Measurements from ENCODE around the gene RPL9.
"Not testable (repeated sequence)": the region's sequence is repeated elsewhere in the genome, so short reads cannot be mapped to it uniquely, and the experiment has no call there.

Gene RPL9

GRCh38 chr4:39458505-39459300, at the start of gene RPL9, which contains the start of gene LIAS:
Gene RPL9 (minus strand): TSS chr4:39458922. CDS start chr4:39458439, 483 bp downstream.
Gene LIAS (plus strand): TSS chr4:39459056. CDS start chr4:39459118, 62 bp downstream.
- in situ Hi-C loops (cut with HindIII; ENCODE audit: low pct_unique_long_range_greater_than_20kb, low sequenced_read_pairs) = no loop called here
- TF ChIP-seq JUND (IDR thresholded peaks at IDR 0.05; ENCODE audit: low read depth) = no peak
- DNase-seq (ENCODE audit: low read depth in 1 of 2, low spot score in 1 of 2) = peak; percentile 72 to 98

DNA sequence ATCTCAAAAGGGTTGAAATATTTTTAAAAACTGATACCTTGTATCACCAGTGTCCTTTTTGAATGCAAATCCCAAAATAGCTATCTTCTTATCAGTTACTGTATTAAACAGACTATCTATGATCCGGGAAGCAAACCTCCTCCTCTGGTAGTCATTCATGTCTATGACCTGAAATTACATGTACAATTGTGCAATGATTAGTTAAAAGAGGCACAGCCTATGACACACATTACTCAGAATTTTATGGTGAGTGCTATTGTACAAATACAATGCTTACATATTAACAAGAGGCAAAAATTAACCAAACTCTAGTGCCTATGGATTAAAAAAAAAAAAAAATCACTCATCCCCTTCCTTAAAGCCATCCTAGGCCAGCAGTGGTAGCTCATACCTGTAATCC, 46.9 kb upstream of the RPL9 start:
- no peak for TF ChIP-seq JUND (IDR thresholded peaks at IDR 0.05; ENCODE audit: low read depth)
- no peak for DNase-seq (ENCODE audit: low read depth in 1 of 2, low spot score in 1 of 2)
- in situ Hi-C loops (cut with HindIII; ENCODE audit: low pct_unique_long_range_greater_than_20kb, low sequenced_read_pairs) = no loop called here

DNA sequence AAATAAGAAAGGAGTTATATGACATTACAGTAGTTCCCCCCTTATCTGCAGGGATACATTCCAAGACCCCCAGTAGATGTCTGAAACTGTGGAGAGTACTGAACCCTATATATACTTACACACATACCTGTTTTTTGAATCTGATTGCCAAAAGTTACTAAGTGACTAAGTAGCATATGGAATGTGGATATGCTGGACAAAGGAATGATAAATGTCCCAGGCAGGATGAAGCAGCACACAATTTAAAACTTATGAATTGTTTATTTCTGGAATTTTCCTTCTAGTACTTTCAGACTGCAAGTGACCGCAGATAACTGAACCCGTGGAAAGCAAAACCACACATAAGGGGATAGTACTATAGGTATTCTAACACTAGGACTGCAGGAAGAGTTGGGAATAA, 45.8 kb upstream of the RPL9 start:
- in situ Hi-C loops (cut with HindIII; ENCODE audit: low pct_unique_long_range_greater_than_20kb, low sequenced_read_pairs) = no loop called here
- DNase-seq (ENCODE audit: low read depth in 1 of 2, low spot score in 1 of 2) = no peak
- TF ChIP-seq JUND (IDR thresholded peaks at IDR 0.05; ENCODE audit: low read depth) = no peak

GRCh38 chr4:39502664-39503035, 43.9 kb upstream of the RPL9 start:
- DNase-seq (ENCODE audit: low read depth in 1 of 2, low spot score in 1 of 2); in situ Hi-C loops (cut with HindIII; ENCODE audit: low pct_unique_long_range_greater_than_20kb, low sequenced_read_pairs): not testable (repeated sequence)

DNA sequence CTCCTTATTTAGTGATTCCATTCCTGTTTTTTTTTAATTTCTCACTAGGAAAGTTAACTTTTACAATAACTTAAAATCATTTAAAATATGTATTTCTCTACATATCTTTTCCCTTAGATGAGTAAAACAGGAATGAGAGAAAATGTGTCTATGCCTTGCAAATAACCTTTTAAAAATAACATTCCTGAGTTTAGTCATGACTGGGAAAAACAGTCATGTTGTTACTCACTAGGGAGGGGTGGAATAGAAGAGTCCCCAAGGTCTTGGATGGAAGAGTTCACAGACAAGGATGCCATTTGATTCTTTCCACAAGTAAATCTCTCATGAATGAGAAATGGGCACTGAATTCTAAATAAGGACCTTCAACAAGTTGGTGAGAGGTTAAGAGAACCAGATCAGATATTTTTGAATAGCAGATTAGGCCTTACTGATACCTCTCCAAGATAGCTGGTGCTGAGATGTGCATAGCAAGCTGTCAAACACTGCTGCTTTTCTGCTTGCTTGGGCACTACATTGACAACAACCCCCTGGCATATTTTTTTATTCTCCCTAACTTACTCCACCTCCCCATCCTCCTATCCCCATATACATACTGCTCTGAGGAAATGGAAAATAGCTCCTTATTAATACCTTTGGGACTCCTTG, 43.4 kb upstream of the RPL9 start:
- in situ Hi-C loops (cut with HindIII; ENCODE audit: low pct_unique_long_range_greater_than_20kb, low sequenced_read_pairs) = no loop called here
- no peak for DNase-seq (ENCODE audit: low read depth in 1 of 2, low spot score in 1 of 2)
- no peak for TF ChIP-seq JUND (IDR thresholded peaks at IDR 0.05; ENCODE audit: low read depth)

- in situ Hi-C loops (cut with HindIII; ENCODE audit: low pct_unique_long_range_greater_than_20kb, low sequenced_read_pairs) = no loop called here
- no peak for TF ChIP-seq JUND (IDR thresholded peaks at IDR 0.05; ENCODE audit: low read depth)
Measured at GRCh38 chr4:39498727-39499020, 40.0 kb upstream of the RPL9 start.

DNA sequence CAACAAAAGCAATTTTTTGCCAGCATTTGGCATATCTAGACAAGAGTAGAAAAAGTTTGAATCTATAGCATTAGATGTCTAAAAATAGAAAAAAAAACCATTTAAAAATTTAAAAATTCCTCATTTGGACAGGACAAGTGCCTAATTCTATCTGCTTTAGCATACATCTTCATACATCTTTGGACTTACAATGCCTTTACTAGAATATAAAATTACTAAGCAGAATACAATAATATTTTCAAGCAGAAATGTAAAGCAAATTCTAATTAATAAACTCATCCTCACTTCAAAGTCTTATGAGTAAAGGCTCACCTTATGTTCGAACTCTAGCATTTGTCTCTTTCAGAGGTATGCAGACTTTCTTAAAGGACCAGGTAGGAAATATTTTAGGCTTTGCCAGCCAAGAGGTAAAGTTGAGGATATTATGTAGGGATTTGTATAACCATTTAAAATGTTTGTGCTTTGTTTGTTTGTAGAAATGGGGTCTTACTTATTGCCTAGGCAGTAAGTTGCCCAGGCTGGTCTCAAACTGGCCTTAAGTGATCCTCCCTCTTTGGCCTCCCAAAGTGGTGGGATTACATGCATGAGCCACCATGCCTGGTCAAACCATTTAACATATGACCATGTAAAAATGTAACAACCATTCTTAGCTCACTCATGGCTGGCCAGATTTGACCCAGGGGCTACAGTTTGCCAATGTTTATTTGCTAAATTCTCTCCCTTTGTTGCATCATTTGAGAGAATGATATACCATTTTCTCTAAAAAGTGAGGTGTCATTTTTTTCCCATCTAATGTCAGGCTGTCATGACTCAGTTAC, 39.4 kb upstream of the RPL9 start:
- no peak for DNase-seq (ENCODE audit: low read depth in 1 of 2, low spot score in 1 of 2)
- in situ Hi-C loops (cut with HindIII; ENCODE audit: low pct_unique_long_range_greater_than_20kb, low sequenced_read_pairs) = no loop called here
- no peak for TF ChIP-seq JUND (IDR thresholded peaks at IDR 0.05; ENCODE audit: low read depth)

More at GRCh38 chr4:39498727-39499020, 40.0 kb upstream of the RPL9 start:
- no peak for DNase-seq (ENCODE audit: low read depth in 1 of 2, low spot score in 1 of 2)

DNA sequence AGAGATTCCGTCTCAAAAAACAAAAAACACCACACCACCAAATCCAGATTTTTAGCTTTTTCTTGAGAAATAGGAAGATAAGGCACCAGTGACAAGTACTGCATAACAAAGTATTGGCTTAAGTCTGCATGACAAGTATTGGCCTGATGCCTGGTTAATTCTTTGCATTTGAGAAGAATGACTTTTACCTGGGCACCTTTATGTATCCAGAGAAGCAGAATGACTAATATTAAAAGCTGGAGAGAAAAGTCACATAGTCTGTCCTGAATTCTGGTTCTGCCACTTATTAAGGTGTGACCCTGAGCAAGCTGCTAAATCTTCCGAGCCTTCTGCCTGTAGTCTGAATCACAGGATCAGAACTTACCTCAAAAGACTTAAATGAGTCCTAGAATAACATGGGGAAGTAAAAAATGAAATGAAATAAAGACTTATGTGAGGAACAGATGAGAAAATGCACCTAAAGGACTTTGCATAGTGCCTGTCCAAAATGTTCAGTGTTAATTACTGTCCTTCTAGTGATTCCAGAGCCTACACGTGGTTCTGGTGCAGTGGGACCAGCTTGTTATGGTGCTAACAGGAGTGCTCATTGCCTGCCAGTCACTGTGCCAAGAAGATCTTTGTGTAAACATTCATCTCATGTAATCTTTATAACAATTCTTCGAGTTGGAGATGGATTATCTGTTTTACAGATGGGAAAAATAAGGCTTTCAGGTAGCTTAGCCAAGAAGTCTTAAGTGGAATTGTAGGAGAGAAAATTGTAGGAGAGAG, 36.9 kb upstream of the RPL9 start:
- no peak for TF ChIP-seq JUND (IDR thresholded peaks at IDR 0.05; ENCODE audit: low read depth)
- no peak for DNase-seq (ENCODE audit: low read depth in 1 of 2, low spot score in 1 of 2)
- in situ Hi-C loops (cut with HindIII; ENCODE audit: low pct_unique_long_range_greater_than_20kb, low sequenced_read_pairs) = no loop called here

DNA sequence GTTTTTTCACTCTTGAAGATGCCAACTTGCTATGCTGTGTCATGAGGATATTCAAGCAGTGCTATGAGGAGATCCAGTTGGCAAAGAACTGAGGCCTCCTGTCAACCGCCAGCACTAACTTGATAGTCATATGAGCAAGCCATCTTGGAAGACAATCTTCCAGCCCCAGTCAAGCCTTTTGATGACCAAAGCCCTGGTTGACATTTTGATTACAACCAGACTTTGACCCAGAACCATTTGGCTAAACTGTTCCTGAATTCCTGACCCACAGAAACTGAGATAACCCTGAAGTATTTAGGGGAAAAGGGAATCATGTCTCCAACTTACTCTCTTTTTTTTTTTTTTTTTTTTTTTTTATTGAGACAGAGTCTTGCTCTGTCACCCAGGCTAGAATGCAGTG, 35.6 kb upstream of the RPL9 start:
- no peak for TF ChIP-seq JUND (IDR thresholded peaks at IDR 0.05; ENCODE audit: low read depth)
- DNase-seq (ENCODE audit: low read depth in 1 of 2, low spot score in 1 of 2) = no peak
- in situ Hi-C loops (cut with HindIII; ENCODE audit: low pct_unique_long_range_greater_than_20kb, low sequenced_read_pairs) = no loop called here

DNA sequence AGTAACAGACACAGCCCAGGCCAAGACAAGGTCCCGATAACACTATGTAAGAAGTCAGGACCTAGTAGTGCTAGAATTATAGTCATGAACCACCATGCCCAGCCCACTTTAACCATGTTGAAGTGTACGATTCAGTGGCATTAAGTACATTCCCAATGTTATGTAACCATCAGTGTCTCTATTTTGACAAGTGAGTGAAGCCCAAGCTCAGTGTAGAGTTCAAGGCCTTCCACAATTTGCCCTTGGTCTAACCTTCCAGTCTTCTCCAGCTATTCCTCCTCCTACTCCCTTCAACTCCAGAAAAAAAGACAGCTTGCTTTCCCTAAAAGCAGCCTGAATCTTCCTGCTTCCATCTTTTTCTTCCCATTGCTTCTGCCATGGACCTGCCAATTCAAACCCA, 31.6 kb upstream of the RPL9 start:
- in situ Hi-C loops (cut with HindIII; ENCODE audit: low pct_unique_long_range_greater_than_20kb, low sequenced_read_pairs) = no loop called here
- TF ChIP-seq JUND (IDR thresholded peaks at IDR 0.05; ENCODE audit: low read depth) = no peak
- no peak for DNase-seq (ENCODE audit: low read depth in 1 of 2, low spot score in 1 of 2)

GRCh38 chr4:39486221-39486804, 27.6 kb upstream of the RPL9 start:
- DNase-seq (ENCODE audit: low read depth in 1 of 2, low spot score in 1 of 2) = no peak
- no peak for TF ChIP-seq JUND (IDR thresholded peaks at IDR 0.05; ENCODE audit: low read depth)
- in situ Hi-C loops (cut with HindIII; ENCODE audit: low pct_unique_long_range_greater_than_20kb, low sequenced_read_pairs) = no loop called here
